ENCODE data around the gene SCAPER.
"Not testable (repeated sequence)": the region's sequence is repeated elsewhere in the genome, so short reads cannot be mapped to it uniquely, and the experiment has no call there.

SCAPER gene

GRCh38 chr15:76860201-76860600, 44.9 kb downstream of the SCAPER start:
- no peak for DNase-seq

- not testable (repeated sequence) for DNase-seq
These were observed 54.8 kb downstream of the SCAPER start for GRCh38 chr15:76850367-76850766.

GRCh38 chr15:76846782-76847181, 58.4 kb downstream of the SCAPER start:
- no peak for DNase-seq

GRCh38 chr15:76844096-76844495, 61.0 kb downstream of the SCAPER start:
- no peak for DNase-seq

GRCh38 chr15:76843269-76843668, 61.9 kb downstream of the SCAPER start:
- DNase-seq, result no peak

GRCh38 chr15:76840830-76841460, 64.2 kb downstream of the SCAPER start:
- DNase-seq, result peak; percentile 6

GRCh38 chr15:76839173-76839572, 66.0 kb downstream of the SCAPER start:
- DNase-seq, result no peak

- DNase-seq, result no peak
These were observed 67.7 kb downstream of the SCAPER start for GRCh38 chr15:76837474-76837873.

- DNase-seq, result no peak
These were observed 75.2 kb downstream of the SCAPER start for GRCh38 chr15:76829939-76830338.

- peak; percentile 90 for DNase-seq
These were observed 81.2 kb downstream of the SCAPER start for GRCh38 chr15:76823890-76824289.

- DNase-seq, result no peak
These were observed 81.8 kb downstream of the SCAPER start for GRCh38 chr15:76823303-76823702.

- DNase-seq, result not testable (repeated sequence)
These were observed 86.2 kb downstream of the SCAPER start for GRCh38 chr15:76818926-76819325.

GRCh38 chr15:76815421-76815820, 89.7 kb downstream of the SCAPER start:
- DNase-seq, result peak; percentile 23

- DNase-seq, result no peak
These were observed 92.8 kb downstream of the SCAPER start for GRCh38 chr15:76812381-76812780.

- no peak for DNase-seq
These were observed 95.6 kb downstream of the SCAPER start for GRCh38 chr15:76809412-76810103.

GRCh38 chr15:76803049-76803571, 102.0 kb downstream of the SCAPER start:
- DNase-seq, result no peak

GRCh38 chr15:76802411-76802810, 102.7 kb downstream of the SCAPER start:
- DNase-seq, result no peak

GRCh38 chr15:76799760-76800159, 105.4 kb downstream of the SCAPER start:
- no peak for DNase-seq

GRCh38 chr15:76795217-76795616, 109.9 kb downstream of the SCAPER start:
- DNase-seq, result no peak

- no peak for DNase-seq
These were observed 112.0 kb downstream of the SCAPER start for GRCh38 chr15:76793162-76793561.

GRCh38 chr15:76791511-76791910, 113.6 kb downstream of the SCAPER start:
- DNase-seq, result no peak

GRCh38 chr15:76787273-76787672, 117.9 kb downstream of the SCAPER start:
- DNase-seq, result no peak

- DNase-seq, result no peak
These were observed 128.2 kb downstream of the SCAPER start for GRCh38 chr15:76776969-76777368.

- DNase-seq, result no peak
These were observed 128.7 kb downstream of the SCAPER start for GRCh38 chr15:76776480-76776879.

GRCh38 chr15:76773234-76773633, 131.9 kb downstream of the SCAPER start:
- DNase-seq, result no peak
